Panc1 (cell line): ENCODE measurements around the gene TLCD3A. TPM values are rescaled to one million over a fixed set of nuclear protein-coding genes. Genes with fewer than 3 reads are reported as not detected.
A peak's percentile ranks its signal among the peaks of the same experiment; 100 is the strongest.
"Not testable (repeated sequence)": the region's sequence is repeated elsewhere in the genome, so short reads cannot be mapped to it uniquely, and the experiment has no call there.

Experiments
- ATAC-seq: fragments of 200-7000 bp; cut with Tn5 transposase; 2 replicates; pipeline ENCODE4 v1.9.1; 2020; ENCODE audit warnings: mild to moderate bottlenecking, moderate library complexity
- BruUV-seq: library from RNA; stranded (reverse); fragments of 400-500 nt; replicated peaks from 2 replicates; lab custom pipeline; 2021; lab: Mats Ljungman, UMichigan
- CTCF ChIA-PET: fragments of 300-600 bp; sonication (Branson Sonifier 250); formaldehyde crosslinking; loops from one replicate; lab custom pipeline; 2022; ENCODE audit warnings: antibody characterized with exemption; lab: Charles Lee
- POLR2A ChIA-PET: fragments of 300-600 bp; sonication (Branson Sonifier 250); formaldehyde crosslinking; loops from one replicate; lab custom pipeline; 2022; ENCODE audit warnings: antibody characterized with exemption; lab: Charles Lee
- DNase-seq: peaks from one replicate; pipeline ENCODE4 v3.0.0-alpha.2; 2010; ENCODE audit warnings: low read depth, low spot score
- H3K27ac ChIP-seq: 2 replicates; pipeline ENCODE4 v1.5.1; 2011; ENCODE audit warnings: mild to moderate bottlenecking, low read length, inconsistent platforms
- H3K27me3 ChIP-seq: fragments of 200-500 bp; sonication (Bioruptor generic); 2 replicates; pipeline ENCODE4 v1.6.0; 2014; ENCODE audit warnings: low read length, inconsistent platforms; ENCODE audit not compliant: control insufficient read depth, insufficient read depth
- H3K36me3 ChIP-seq: fragments of 200-500 bp; sonication (Bioruptor generic); 2 replicates; pipeline ENCODE4 v1.5.1; 2014; ENCODE audit warnings: inconsistent platforms, mild to moderate bottlenecking, low read length, moderate library complexity; ENCODE audit not compliant: control insufficient read depth, insufficient read depth
- H3K4me1 ChIP-seq: 2 replicates; pipeline ENCODE4 v1.5.1; 2011; ENCODE audit warnings: inconsistent platforms, mild to moderate bottlenecking, low read length, moderate library complexity; ENCODE audit not compliant: control insufficient read depth, insufficient read depth
- H3K4me3 ChIP-seq, 2 experiments: 2 replicates each; pipeline ENCODE4 v1.5.1; 2011 to 2012; ENCODE audit warnings: low read depth in 2 of 2, low read length in 2 of 2, mild to moderate bottlenecking in 2 of 2, inconsistent platforms in 1 of 2, moderate library complexity in 1 of 2
- H3K9me3 ChIP-seq: fragments of 200-500 bp; sonication (Bioruptor generic); 2 replicates; pipeline ENCODE4 v1.5.1; 2014; ENCODE audit warnings: low read depth, mild to moderate bottlenecking, inconsistent platforms, low read length, moderate library complexity; ENCODE audit not compliant: control insufficient read depth, insufficient read depth
- CTCF ChIP-seq: fragments of 450-650 bp; IDR thresholded peaks from 2 replicates; pipeline ENCODE4 v1.5.1; 2017; ENCODE audit warnings: mild to moderate bottlenecking
- POLR2AphosphoS5 ChIP-seq: IDR thresholded peaks from 2 replicates; pipeline ENCODE4 v1.6.1; 2012; ENCODE audit warnings: mild to moderate bottlenecking, low read depth, low read length, moderate library complexity
- REST ChIP-seq, 2 experiments: IDR thresholded peaks; 2 replicates each; pipeline ENCODE4 v1.6.1; 2011 to 2012; ENCODE audit warnings: low read depth in 2 of 2, control low read depth in 1 of 2, low read length in 1 of 2, mild to moderate bottlenecking in 1 of 2, moderate library complexity in 1 of 2; ENCODE audit not compliant: insufficient read depth in 1 of 2
- SIN3A ChIP-seq: IDR thresholded peaks from 2 replicates; pipeline ENCODE4 v1.6.1; 2012; ENCODE audit warnings: low read depth, mild to moderate bottlenecking, low read length, moderate library complexity, borderline replicate concordance; ENCODE audit not compliant: insufficient read depth
- TCF7L2 ChIP-seq: IDR thresholded peaks from 2 replicates; pipeline ENCODE4 v1.6.1; 2011; ENCODE audit warnings: mild to moderate bottlenecking, low read depth, low read length, inconsistent platforms
- in situ Hi-C: cut with HindIII; loops from 2 replicates; pipeline ENCODE4 v1.10.0; 2016; ENCODE audit warnings: low sequenced_read_pairs, low pct_unique_long_range_greater_than_20kb
- intact Hi-C: fragments of 100-400 bp; cut with micrococcal nuclease; formaldehyde crosslinking; loops from one replicate; pipeline ENCODE4 v1.10.0; 2022; ENCODE audit not compliant: unreplicated experiment
- total RNA-seq: library from RNA; stranded (reverse); gene quantifications from one replicate; pipeline ENCODE4 v1.2.1, GENCODE V29; 2021; ENCODE audit not compliant: unreplicated experiment

The TLCD3A gene
- total RNA-seq, 1 experiment from 2014 or later = 30.4 TPM

GRCh38 chr17:790874-791247 is 58.5 kb downstream of the TLCD3A start:
- peaks cover 17% of the 10 kb centered on the region for H3K4me1 ChIP-seq
- H3K36me3 ChIP-seq, CTCF ChIA-PET, ATAC-seq, POLR2A ChIA-PET, intact Hi-C loops, in situ Hi-C loops, BruUV-seq, DNase-seq, H3K9me3 ChIP-seq, H3K4me3 ChIP-seq, H3K27ac ChIP-seq, H3K27me3 ChIP-seq: not testable (repeated sequence)

- no TSS peak for BruUV-seq
- intact Hi-C loops = no loop called here
- CTCF ChIA-PET = no interaction called here
- Histone ChIP-seq H3K4me3 (no peak overlapping the region), H3K27ac (no peak overlapping the region), H3K4me1 (peaks cover 17% of the 10 kb centered on the region), H3K27me3 (no peaks in the 10 kb centered on the region), H3K9me3 (no peaks in the 10 kb centered on the region), H3K36me3 (no peaks in the 10 kb centered on the region; the same call in 1 of the 2 replicates)
- DNase-seq = no peak
- in situ Hi-C loops = no loop called here
- TF ChIP-seq CTCF (no peak), SIN3A (no peak), TCF7L2 (no peak), REST (IDR thresholded peaks at IDR 0.05; ENCODE audit: insufficient read depth in 1 of 2, low read depth in 2 of 2, low read length in 1 of 2) (no peak), POLR2AphosphoS5 (no peak)
- ATAC-seq = no peak
- POLR2A ChIA-PET = no interaction called here
Measured at GRCh38 chr17:791829-792228, 59.4 kb downstream of the TLCD3A start.

GRCh38 chr17:792277-792676 is 59.9 kb downstream of the TLCD3A start:
- DNase-seq (no peak), ATAC-seq (no peak)
- 0 out of 2 replicates have a peak overlapping the region, but pooled peaks have one; percentile 23 for H3K27ac ChIP-seq
- no TSS peak for BruUV-seq
- ChIA-PET CTCF (interaction anchor here (0.5 kb wide), 1 partner anchor 144 kb away, joined by 3 read pairs; no protein-coding TSS in a partner anchor), POLR2A (no interaction called here)
- no peaks in the 10 kb centered on the region for H3K9me3 ChIP-seq
- intact Hi-C loops = no loop called here
- H3K4me3 ChIP-seq = no peak overlapping the region
- in situ Hi-C loops = no loop called here
- H3K4me1 ChIP-seq = peaks cover 17% of the 10 kb centered on the region
- no peaks in the 10 kb centered on the region; the same call in 1 of the 2 replicates for H3K36me3 ChIP-seq
- no peak for TF ChIP-seq TCF7L2
- TF ChIP-seq REST (IDR thresholded peaks at IDR 0.05; ENCODE audit: insufficient read depth in 1 of 2, low read depth in 2 of 2, low read length in 1 of 2) = no peak
- no peak for TF ChIP-seq SIN3A
- TF ChIP-seq CTCF = no peak
- TF ChIP-seq POLR2AphosphoS5 = peak; percentile 15; the same call in 1 of the 2 replicates
- no peaks in the 10 kb centered on the region for H3K27me3 ChIP-seq
